BE2C (cell line): Measurements from ENCODE around the gene NOXA1.

Source experiments
- DNase-seq: peaks from one replicate; pipeline ENCODE4 v3.0.0-alpha.2; 2020
- H3K27me3 ChIP-seq: fragments of 250-450 bp; sonication (Bioruptor Pico); 2 replicates; pipeline ENCODE4 v1.5.1; 2020; ENCODE audit warnings: mild to moderate bottlenecking
- H3K36me3 ChIP-seq: fragments of 250-450 bp; sonication (Bioruptor Pico); 2 replicates; pipeline ENCODE4 v1.5.1; 2020; ENCODE audit warnings: mild to moderate bottlenecking
- H3K4me1 ChIP-seq: fragments of 250-450 bp; sonication (Bioruptor Pico); 2 replicates; pipeline ENCODE4 v1.5.1; 2020
- H3K4me3 ChIP-seq: 2 replicates; pipeline ENCODE4 v1.5.1; 2011; ENCODE audit warnings: low read depth, low read length
- H3K9me3 ChIP-seq: fragments of 250-450 bp; sonication (Bioruptor Pico); 2 replicates; pipeline ENCODE4 v1.5.1; 2020
- TF ChIP-seq, protein P1 (sequence below): IDR thresholded peaks from 2 replicates; pipeline ENCODE4 v1.5.1; 2012; ENCODE audit warnings: mild to moderate bottlenecking, low read depth, low read length

The NOXA1 gene

DNA sequence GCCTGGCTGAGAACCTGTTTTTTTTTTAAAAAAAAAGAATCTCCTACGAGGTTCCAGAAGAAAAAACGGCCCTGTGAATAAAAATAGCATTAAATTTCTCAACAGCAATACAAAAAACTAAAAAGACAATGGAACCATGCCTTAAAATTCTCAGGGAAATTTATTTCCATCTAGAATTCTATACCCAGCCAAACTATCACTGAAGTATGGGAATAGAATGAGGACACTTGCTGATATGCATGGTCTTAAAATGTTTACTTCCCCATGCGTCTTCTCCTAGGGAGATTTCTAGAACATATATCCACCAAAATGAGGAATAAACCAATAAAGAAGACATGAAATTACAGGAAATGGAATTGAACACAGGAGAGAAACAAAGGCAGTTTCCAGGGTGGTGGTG lies 52.5 kb downstream of the NOXA1 start:
- no peak overlapping the region for H3K4me3 ChIP-seq
- H3K9me3 ChIP-seq = no peaks in the 10 kb centered on the region; the same call in 1 of the 2 replicates
- no peak for DNase-seq
- H3K36me3 ChIP-seq = no peaks in the 10 kb centered on the region
- TF ChIP-seq, protein P1, sequence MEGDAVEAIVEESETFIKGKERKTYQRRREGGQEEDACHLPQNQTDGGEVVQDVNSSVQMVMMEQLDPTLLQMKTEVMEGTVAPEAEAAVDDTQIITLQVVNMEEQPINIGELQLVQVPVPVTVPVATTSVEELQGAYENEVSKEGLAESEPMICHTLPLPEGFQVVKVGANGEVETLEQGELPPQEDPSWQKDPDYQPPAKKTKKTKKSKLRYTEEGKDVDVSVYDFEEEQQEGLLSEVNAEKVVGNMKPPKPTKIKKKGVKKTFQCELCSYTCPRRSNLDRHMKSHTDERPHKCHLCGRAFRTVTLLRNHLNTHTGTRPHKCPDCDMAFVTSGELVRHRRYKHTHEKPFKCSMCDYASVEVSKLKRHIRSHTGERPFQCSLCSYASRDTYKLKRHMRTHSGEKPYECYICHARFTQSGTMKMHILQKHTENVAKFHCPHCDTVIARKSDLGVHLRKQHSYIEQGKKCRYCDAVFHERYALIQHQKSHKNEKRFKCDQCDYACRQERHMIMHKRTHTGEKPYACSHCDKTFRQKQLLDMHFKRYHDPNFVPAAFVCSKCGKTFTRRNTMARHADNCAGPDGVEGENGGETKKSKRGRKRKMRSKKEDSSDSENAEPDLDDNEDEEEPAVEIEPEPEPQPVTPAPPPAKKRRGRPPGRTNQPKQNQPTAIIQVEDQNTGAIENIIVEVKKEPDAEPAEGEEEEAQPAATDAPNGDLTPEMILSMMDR = no peak
- H3K4me1 ChIP-seq = peaks cover 14% of the 10 kb centered on the region
- H3K27me3 ChIP-seq = no peaks in the 10 kb centered on the region

GRCh38 chr9:137476856-137477255 lies 53.7 kb downstream of the NOXA1 start:
- H3K36me3 ChIP-seq = no peaks in the 10 kb centered on the region
- peaks cover 22% of the 10 kb centered on the region for H3K4me1 ChIP-seq
- H3K4me3 ChIP-seq = no peak overlapping the region
- H3K9me3 ChIP-seq = no peaks in the 10 kb centered on the region; the same call in 1 of the 2 replicates
- DNase-seq = no peak
- TF ChIP-seq, protein P1 = no peak
- no peaks in the 10 kb centered on the region for H3K27me3 ChIP-seq

DNA sequence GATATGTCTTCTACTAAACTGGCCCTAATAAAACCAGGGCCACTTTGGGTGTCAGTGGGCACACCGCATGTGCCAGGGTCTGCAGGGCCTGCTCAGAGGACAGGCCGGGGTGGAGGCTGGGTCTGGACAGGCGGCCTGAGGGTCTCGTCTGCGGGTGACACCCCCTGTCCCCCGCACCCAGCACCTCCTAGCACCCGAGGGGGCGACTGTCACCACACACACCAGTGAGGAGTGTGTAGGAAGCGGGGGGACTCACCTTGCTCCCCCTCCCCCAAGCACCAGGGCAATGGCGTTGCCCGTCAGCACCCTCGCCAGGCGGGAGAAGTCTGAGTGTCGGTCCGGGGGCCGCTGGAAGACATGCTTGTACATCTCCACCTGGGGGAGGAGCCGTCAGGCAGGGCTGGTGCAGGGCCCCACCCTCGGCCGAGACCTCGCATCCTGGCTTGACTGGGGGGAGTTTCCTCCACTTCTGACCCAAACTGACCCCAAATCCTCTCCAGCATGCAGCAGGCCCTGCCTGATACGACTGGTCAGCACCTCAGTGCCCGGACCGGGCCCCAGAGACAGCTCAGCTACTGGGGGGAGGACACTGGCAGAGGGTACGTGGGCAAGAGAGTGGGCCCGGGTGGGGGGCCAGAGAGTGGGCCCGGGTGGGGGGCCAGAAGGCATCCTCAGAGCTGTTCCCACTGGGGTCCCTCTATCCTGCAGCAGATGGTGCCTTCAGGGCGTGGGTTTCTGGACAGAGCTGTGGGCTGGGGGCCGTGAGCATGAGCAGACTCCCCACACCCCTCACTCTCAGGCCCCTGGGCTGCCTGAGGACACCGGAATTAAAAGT lies 54.8 kb downstream of the NOXA1 start:
- H3K9me3 ChIP-seq = no peaks in the 10 kb centered on the region; the same call in 1 of the 2 replicates
- TF ChIP-seq, protein P1 = no peak
- no peaks in the 10 kb centered on the region for H3K36me3 ChIP-seq
- no peak overlapping the region for H3K4me3 ChIP-seq
- peaks cover 30% of the 10 kb centered on the region for H3K4me1 ChIP-seq
- peak; percentile 9 for DNase-seq
- no peaks in the 10 kb centered on the region for H3K27me3 ChIP-seq

DNA sequence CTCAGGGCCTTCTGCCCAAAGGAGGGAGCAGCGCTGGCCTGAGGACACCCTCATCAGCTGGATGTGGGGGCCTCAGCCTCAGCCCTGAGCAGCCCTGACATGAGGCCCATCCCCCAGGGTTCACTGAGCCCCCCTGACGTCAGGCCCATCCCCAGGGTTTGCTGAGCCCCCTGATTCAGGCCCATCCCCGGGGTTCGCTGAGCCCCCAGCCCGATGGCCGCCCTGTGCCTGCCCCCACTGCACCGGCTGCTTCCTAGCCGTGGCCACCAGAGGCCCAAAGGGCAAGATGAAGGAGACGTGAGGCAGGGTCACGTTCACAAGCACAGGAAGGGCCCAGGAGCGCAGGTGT lies 55.4 kb downstream of the NOXA1 start:
- Histone ChIP-seq H3K36me3 (no peaks in the 10 kb centered on the region), H3K9me3 (no peaks in the 10 kb centered on the region; the same call in 1 of the 2 replicates), H3K4me1 (peaks cover 30% of the 10 kb centered on the region), H3K27me3 (no peaks in the 10 kb centered on the region), H3K4me3 (no peak overlapping the region)
- TF ChIP-seq, protein P1 = no peak
- peak; percentile 8 for DNase-seq

- DNase-seq = peak; percentile 71
- H3K27me3 ChIP-seq = no peaks in the 10 kb centered on the region
- TF ChIP-seq, protein P1 = no peak
- H3K4me1 ChIP-seq = peaks cover 30% of the 10 kb centered on the region
- no peak overlapping the region; the same call in 1 of the 2 replicates for H3K4me3 ChIP-seq
- no peaks in the 10 kb centered on the region for H3K36me3 ChIP-seq
- H3K9me3 ChIP-seq = no peaks in the 10 kb centered on the region; the same call in 1 of the 2 replicates
Observed at GRCh38 chr9:137478962-137479861, 56.0 kb downstream of the NOXA1 start.
